ENCODE measurements around the gene TSPAN7. TPM values are rescaled to one million over a fixed set of nuclear protein-coding genes. Genes with fewer than 3 reads are reported as not detected.

Gene TSPAN7
- total RNA-seq, 4 donors from 2014 or later = 26.9 to 170 (median 134) TPM

DNA sequence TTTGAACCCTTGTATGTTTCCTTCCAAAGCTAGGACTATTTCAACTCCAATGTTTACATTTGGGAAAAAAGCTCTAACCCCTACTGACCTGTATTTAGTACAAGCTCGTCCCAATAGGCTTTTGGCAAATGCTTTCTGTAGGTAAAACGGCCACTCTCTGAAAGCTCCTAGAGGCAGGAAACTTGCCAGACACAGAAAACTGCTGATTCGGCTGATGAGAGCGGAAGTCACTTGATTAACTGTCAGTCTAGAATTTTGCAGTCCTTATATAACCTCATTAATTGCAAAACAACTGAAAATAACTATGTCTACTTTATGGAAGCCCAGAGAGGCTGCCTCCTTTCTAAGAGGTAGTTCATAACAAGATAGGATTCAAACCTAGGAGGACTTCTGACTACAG, 108.1 kb downstream of the TSPAN7 start:
- H3K27ac ChIP-seq = no peak overlapping the region
- WGBS, 2 donors (ENCODE audit: low coverage in 1 of 2) = 68% methylated on average over 4 of the region's 4 CpGs; no CpG with 5 or more reads in 1 of the 2 donors
- DNase-seq = no peak

DNA sequence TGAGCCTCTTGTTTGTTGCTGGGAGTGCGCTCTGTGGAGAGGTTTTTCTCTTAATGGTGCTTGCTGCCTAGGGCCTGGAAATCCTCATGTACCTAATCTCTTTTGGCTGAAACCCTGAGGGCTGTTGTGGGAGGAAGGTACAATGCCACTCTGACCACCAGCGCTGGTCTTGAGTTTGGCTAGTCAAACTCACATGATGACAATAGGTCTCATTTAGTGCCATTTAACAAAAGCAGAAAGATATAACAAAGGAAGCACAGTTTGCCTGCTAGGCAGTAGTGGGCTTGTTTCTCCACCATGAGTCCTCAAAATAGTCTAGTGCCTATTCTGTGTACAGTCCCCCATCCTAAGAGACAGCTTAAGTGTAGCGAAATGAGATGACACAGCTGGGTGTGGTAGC, 111.3 kb downstream of the TSPAN7 start:
- DNase-seq = no peak
- intact Hi-C loops (cut with DNase I; ENCODE audit: low total_unique reads) (no loop called here), in situ Hi-C loops (cut with MboI; ENCODE audit: low pct_ligation_motif_present in 1 of 4, low pct_unique_long_range_greater_than_20kb in 1 of 4, low sequenced_read_pairs in 3 of 4) (no loop called here)
- WGBS, 2 donors (ENCODE audit: low coverage in 1 of 2) = 88% methylated on average over 3 of the region's 3 CpGs; no CpG with 5 or more reads in 1 of the 2 donors
- Histone ChIP-seq H3K36me3 (no peaks in the 10 kb centered on the region), H3K27me3 (no peaks in the 10 kb centered on the region), H3K9me3 (no peaks in the 10 kb centered on the region), H3K4me1 (no peaks in the 10 kb centered on the region), H3K27ac (no peak overlapping the region), H3K4me3 (no peak overlapping the region)
- TF ChIP-seq, protein P1, sequence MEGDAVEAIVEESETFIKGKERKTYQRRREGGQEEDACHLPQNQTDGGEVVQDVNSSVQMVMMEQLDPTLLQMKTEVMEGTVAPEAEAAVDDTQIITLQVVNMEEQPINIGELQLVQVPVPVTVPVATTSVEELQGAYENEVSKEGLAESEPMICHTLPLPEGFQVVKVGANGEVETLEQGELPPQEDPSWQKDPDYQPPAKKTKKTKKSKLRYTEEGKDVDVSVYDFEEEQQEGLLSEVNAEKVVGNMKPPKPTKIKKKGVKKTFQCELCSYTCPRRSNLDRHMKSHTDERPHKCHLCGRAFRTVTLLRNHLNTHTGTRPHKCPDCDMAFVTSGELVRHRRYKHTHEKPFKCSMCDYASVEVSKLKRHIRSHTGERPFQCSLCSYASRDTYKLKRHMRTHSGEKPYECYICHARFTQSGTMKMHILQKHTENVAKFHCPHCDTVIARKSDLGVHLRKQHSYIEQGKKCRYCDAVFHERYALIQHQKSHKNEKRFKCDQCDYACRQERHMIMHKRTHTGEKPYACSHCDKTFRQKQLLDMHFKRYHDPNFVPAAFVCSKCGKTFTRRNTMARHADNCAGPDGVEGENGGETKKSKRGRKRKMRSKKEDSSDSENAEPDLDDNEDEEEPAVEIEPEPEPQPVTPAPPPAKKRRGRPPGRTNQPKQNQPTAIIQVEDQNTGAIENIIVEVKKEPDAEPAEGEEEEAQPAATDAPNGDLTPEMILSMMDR (IDR thresholded peaks at IDR 0.05) = no peak
- TF ChIP-seq EP300 (IDR thresholded peaks at IDR 0.05; ENCODE audit: low read depth) (no peak), POLR2AphosphoS5 (IDR thresholded peaks at IDR 0.05) (no peak), POLR2A (IDR thresholded peaks at IDR 0.05) (no peak)

More for the DNA sequence above, 108.1 kb downstream of the TSPAN7 start:
- H3K36me3 ChIP-seq = no peaks in the 10 kb centered on the region
- intact Hi-C loops (cut with DNase I; ENCODE audit: low total_unique reads) (no loop called here), in situ Hi-C loops (cut with MboI; ENCODE audit: low pct_ligation_motif_present in 1 of 4, low pct_unique_long_range_greater_than_20kb in 1 of 4, low sequenced_read_pairs in 3 of 4) (no loop called here)
- H3K9me3 ChIP-seq = no peaks in the 10 kb centered on the region
- TF ChIP-seq POLR2A (IDR thresholded peaks at IDR 0.05) (no peak), POLR2AphosphoS5 (IDR thresholded peaks at IDR 0.05) (no peak), EP300 (IDR thresholded peaks at IDR 0.05; ENCODE audit: low read depth) (no peak)
- TF ChIP-seq, protein P1 (IDR thresholded peaks at IDR 0.05) = no peak
- H3K4me3 ChIP-seq = no peak overlapping the region
- no peaks in the 10 kb centered on the region for H3K27me3 ChIP-seq
- no peaks in the 10 kb centered on the region for H3K4me1 ChIP-seq

DNA sequence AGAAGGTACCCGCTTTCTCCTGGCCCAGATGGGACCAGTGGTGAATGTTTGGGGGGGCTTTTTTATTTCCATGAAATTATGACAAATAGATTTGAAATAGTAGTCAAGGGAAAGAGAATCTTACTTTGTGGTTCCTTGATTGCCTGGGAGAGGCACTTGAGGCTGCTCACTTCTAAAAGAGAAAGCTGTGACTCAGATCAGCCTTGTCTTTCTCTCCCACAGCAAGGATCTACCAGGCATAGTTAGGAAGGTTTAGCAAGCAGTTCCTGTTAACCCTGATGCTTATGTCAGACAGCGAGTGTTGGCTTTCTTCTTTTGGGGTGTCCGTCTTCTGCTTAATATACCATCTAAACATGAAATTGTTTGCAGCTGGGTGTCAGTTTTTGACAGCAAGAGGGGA, 114.5 kb downstream of the TSPAN7 start:
- intact Hi-C loops (cut with DNase I; ENCODE audit: low total_unique reads) (no loop called here), in situ Hi-C loops (cut with MboI; ENCODE audit: low pct_ligation_motif_present in 1 of 4, low pct_unique_long_range_greater_than_20kb in 1 of 4, low sequenced_read_pairs in 3 of 4) (no loop called here)
- Histone ChIP-seq H3K4me1 (no peaks in the 10 kb centered on the region), H3K4me3 (no peak overlapping the region), H3K9me3 (no peaks in the 10 kb centered on the region), H3K27ac (no peak overlapping the region), H3K27me3 (no peaks in the 10 kb centered on the region), H3K36me3 (no peaks in the 10 kb centered on the region)
- WGBS, 2 donors (ENCODE audit: low coverage in 1 of 2) = 87% methylated on average over 3 of the region's 3 CpGs; no CpG with 5 or more reads in 1 of the 2 donors
- no peak for DNase-seq
- TF ChIP-seq POLR2A (IDR thresholded peaks at IDR 0.05) (no peak), POLR2AphosphoS5 (IDR thresholded peaks at IDR 0.05) (no peak), EP300 (IDR thresholded peaks at IDR 0.05; ENCODE audit: low read depth) (no peak)
- TF ChIP-seq, protein P1 (IDR thresholded peaks at IDR 0.05) = no peak

- DNase-seq = no peak
- H3K27ac ChIP-seq = no peak overlapping the region
- WGBS, 2 donors (ENCODE audit: low coverage in 1 of 2) = 62% methylated on average over 4 of the region's 4 CpGs; no CpG with 5 or more reads in 1 of the 2 donors
- H3K36me3 ChIP-seq = no peaks in the 10 kb centered on the region
- no peaks in the 10 kb centered on the region for H3K4me1 ChIP-seq
- TF ChIP-seq EP300 (IDR thresholded peaks at IDR 0.05; ENCODE audit: low read depth) (no peak), POLR2A (IDR thresholded peaks at IDR 0.05) (no peak), POLR2AphosphoS5 (IDR thresholded peaks at IDR 0.05) (no peak)
- TF ChIP-seq, protein P1 (IDR thresholded peaks at IDR 0.05) = no peak
- H3K9me3 ChIP-seq = no peaks in the 10 kb centered on the region
- H3K27me3 ChIP-seq = no peaks in the 10 kb centered on the region
- intact Hi-C loops (cut with DNase I; ENCODE audit: low total_unique reads) = no loop called here
- no peak overlapping the region for H3K4me3 ChIP-seq
- in situ Hi-C loops (cut with MboI; ENCODE audit: low pct_ligation_motif_present in 1 of 4, low pct_unique_long_range_greater_than_20kb in 1 of 4, low sequenced_read_pairs in 3 of 4) = no loop called here
Measured at GRCh38 chrX:38678183-38678582, 116.8 kb downstream of the TSPAN7 start.
